Measurements from ENCODE around the gene GSTCD. TPM values are rescaled to one million over a fixed set of nuclear protein-coding genes. Genes with fewer than 3 reads are reported as not detected.
"Not testable (repeated sequence)": the region's sequence is repeated elsewhere in the genome, so short reads cannot be mapped to it uniquely, and the experiment has no call there.

GSTCD gene
- total and polyA plus RNA-seq, 4 donors: 1.2 to 8.7 (median 4.3) TPM

DNA sequence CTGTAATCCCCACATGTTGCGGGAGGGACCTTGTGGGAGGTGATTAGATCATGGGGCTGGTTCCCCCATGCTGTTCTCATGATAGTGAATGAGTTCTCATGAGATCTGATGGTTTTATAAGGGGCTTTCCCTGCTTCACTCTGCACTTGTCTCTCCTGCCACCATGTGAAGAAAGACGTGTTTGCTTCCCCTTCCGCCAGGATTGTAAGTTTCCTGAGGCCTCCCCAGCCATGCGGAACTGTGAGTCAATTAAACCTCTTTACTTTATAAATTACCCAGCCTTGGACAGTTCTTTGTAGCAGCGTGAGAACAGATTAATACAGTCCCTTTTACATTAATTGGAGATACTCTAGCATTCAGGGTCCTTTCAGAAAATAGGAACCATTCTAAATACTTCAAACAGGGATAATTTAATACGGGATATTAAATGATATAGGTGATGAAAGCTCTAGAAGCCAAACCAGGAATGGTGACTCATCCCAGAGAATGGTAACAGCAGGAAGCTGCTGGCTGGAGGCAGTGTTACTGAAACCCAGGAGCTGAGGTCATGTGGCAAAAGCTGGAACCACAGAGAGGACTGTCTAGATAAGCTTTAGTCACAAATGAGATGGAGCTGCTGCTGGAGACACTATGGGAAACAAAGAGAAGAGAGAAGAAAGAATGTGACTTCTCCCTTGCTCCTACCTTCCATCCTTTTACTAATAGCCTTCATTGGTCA is 57.3 kb downstream of the GSTCD start:
- Histone ChIP-seq H3K9me3 (ENCODE audit: control insufficient read depth in 4 of 4, low read length in 3 of 4) (no peaks in the 10 kb centered on the region), H3K36me3 (ENCODE audit: control insufficient read depth in 4 of 4, insufficient read depth in 3 of 4, low read depth in 1 of 4, low read length in 3 of 4) (no peaks in the 10 kb centered on the region), H3K27me3 (ENCODE audit: control insufficient read depth in 4 of 4, insufficient read depth in 4 of 4, low read length in 3 of 4) (no peaks in the 10 kb centered on the region), H3K9ac (ENCODE audit: low read depth in 1 of 2, low read length in 2 of 2) (no peak overlapping the region), H3K27ac (ENCODE audit: low read depth in 1 of 2, low read length in 2 of 2) (no peak overlapping the region), H3K4me1 (ENCODE audit: control insufficient read depth in 4 of 4, insufficient read depth in 4 of 4, low read length in 3 of 4) (no peaks in the 10 kb centered on the region), H3K4me3 (ENCODE audit: low read depth in 1 of 3, low read length in 3 of 3) (no peak overlapping the region)
- no peak for DNase-seq (ENCODE audit: low spot score)
- no peak for TF ChIP-seq EGR1 (IDR thresholded peaks at IDR 0.05; ENCODE audit: low read depth in 2 of 2)
- no peak for TF ChIP-seq TAF1 (conservative IDR thresholded peaks at IDR 0.05)
- TF ChIP-seq YY1 (IDR thresholded peaks at IDR 0.05): no peak
- no peak for TF ChIP-seq SP1 (IDR thresholded peaks at IDR 0.05)
- no peak for TF ChIP-seq JUND (IDR thresholded peaks at IDR 0.05)
- TF ChIP-seq FOXA1 (IDR thresholded peaks at IDR 0.05): no peak
- TF ChIP-seq, protein P1, sequence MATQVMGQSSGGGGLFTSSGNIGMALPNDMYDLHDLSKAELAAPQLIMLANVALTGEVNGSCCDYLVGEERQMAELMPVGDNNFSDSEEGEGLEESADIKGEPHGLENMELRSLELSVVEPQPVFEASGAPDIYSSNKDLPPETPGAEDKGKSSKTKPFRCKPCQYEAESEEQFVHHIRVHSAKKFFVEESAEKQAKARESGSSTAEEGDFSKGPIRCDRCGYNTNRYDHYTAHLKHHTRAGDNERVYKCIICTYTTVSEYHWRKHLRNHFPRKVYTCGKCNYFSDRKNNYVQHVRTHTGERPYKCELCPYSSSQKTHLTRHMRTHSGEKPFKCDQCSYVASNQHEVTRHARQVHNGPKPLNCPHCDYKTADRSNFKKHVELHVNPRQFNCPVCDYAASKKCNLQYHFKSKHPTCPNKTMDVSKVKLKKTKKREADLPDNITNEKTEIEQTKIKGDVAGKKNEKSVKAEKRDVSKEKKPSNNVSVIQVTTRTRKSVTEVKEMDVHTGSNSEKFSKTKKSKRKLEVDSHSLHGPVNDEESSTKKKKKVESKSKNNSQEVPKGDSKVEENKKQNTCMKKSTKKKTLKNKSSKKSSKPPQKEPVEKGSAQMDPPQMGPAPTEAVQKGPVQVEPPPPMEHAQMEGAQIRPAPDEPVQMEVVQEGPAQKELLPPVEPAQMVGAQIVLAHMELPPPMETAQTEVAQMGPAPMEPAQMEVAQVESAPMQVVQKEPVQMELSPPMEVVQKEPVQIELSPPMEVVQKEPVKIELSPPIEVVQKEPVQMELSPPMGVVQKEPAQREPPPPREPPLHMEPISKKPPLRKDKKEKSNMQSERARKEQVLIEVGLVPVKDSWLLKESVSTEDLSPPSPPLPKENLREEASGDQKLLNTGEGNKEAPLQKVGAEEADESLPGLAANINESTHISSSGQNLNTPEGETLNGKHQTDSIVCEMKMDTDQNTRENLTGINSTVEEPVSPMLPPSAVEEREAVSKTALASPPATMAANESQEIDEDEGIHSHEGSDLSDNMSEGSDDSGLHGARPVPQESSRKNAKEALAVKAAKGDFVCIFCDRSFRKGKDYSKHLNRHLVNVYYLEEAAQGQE (IDR thresholded peaks at IDR 0.05): no peak
- TF ChIP-seq, protein P2, sequence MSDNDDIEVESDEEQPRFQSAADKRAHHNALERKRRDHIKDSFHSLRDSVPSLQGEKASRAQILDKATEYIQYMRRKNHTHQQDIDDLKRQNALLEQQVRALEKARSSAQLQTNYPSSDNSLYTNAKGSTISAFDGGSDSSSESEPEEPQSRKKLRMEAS (IDR thresholded peaks at IDR 0.05): no peak
- TF ChIP-seq, protein P3, sequence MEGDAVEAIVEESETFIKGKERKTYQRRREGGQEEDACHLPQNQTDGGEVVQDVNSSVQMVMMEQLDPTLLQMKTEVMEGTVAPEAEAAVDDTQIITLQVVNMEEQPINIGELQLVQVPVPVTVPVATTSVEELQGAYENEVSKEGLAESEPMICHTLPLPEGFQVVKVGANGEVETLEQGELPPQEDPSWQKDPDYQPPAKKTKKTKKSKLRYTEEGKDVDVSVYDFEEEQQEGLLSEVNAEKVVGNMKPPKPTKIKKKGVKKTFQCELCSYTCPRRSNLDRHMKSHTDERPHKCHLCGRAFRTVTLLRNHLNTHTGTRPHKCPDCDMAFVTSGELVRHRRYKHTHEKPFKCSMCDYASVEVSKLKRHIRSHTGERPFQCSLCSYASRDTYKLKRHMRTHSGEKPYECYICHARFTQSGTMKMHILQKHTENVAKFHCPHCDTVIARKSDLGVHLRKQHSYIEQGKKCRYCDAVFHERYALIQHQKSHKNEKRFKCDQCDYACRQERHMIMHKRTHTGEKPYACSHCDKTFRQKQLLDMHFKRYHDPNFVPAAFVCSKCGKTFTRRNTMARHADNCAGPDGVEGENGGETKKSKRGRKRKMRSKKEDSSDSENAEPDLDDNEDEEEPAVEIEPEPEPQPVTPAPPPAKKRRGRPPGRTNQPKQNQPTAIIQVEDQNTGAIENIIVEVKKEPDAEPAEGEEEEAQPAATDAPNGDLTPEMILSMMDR (IDR thresholded peaks at IDR 0.05; ENCODE audit: low read depth, low read length, missing input control): no peak
- TF ChIP-seq HNF4A (conservative IDR thresholded peaks at IDR 0.05): no peak
- WGBS: 94% methylated on average over 6 of the region's 6 CpGs

DNA sequence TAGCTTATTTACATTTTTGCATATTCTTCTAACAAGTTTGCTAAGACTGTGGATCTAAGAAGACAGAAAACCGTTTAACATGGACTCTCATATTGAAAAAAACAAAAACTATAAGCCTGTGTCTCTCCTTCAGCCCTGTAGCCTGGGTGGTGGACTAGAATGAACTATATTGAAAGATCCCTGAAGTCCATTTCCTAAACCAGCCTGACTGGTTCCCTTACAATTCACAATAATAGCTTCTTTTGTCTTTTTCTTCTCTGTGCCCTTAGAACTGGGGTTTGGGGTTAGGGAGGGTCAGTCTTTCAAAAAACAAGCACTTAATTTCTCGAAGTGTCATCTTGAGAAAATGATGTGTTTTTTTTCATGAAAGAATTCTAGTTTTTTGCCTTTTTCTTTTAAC is 59.0 kb downstream of the GSTCD start:
- no peak overlapping the region for H3K27ac ChIP-seq (ENCODE audit: low read depth in 1 of 2, low read length in 2 of 2)
- no peak overlapping the region for H3K9ac ChIP-seq (ENCODE audit: low read depth in 1 of 2, low read length in 2 of 2)
- H3K9me3 ChIP-seq (ENCODE audit: control insufficient read depth in 4 of 4, low read length in 3 of 4): no peaks in the 10 kb centered on the region
- no peaks in the 10 kb centered on the region for H3K27me3 ChIP-seq (ENCODE audit: control insufficient read depth in 4 of 4, insufficient read depth in 4 of 4, low read length in 3 of 4)
- no peak for DNase-seq (ENCODE audit: low spot score)
- TF ChIP-seq, protein P4, sequence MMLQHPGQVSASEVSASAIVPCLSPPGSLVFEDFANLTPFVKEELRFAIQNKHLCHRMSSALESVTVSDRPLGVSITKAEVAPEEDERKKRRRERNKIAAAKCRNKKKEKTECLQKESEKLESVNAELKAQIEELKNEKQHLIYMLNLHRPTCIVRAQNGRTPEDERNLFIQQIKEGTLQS (IDR thresholded peaks at IDR 0.05): no peak
- TF ChIP-seq, protein P2 (IDR thresholded peaks at IDR 0.05): no peak
- TF ChIP-seq, protein P1 (IDR thresholded peaks at IDR 0.05): no peak
- TF ChIP-seq, protein P3 (IDR thresholded peaks at IDR 0.05; ENCODE audit: low read depth, low read length, missing input control): no peak
- no peak for TF ChIP-seq YY1 (IDR thresholded peaks at IDR 0.05)
- no peak for TF ChIP-seq TAF1 (conservative IDR thresholded peaks at IDR 0.05)
- TF ChIP-seq GABPA (IDR thresholded peaks at IDR 0.05 in 1 of 2, conservative IDR thresholded peaks at IDR 0.05 in 1 of 2): no peak
- TF ChIP-seq SP1 (IDR thresholded peaks at IDR 0.05): no peak
- no peak overlapping the region for H3K4me3 ChIP-seq (ENCODE audit: low read depth in 1 of 3, low read length in 3 of 3)
- no peaks in the 10 kb centered on the region for H3K4me1 ChIP-seq (ENCODE audit: control insufficient read depth in 4 of 4, insufficient read depth in 4 of 4, low read length in 3 of 4)
- no peaks in the 10 kb centered on the region for H3K36me3 ChIP-seq (ENCODE audit: control insufficient read depth in 4 of 4, insufficient read depth in 3 of 4, low read depth in 1 of 4, low read length in 3 of 4)
- 84% methylated on average over 2 of the region's 2 CpGs for WGBS

DNA sequence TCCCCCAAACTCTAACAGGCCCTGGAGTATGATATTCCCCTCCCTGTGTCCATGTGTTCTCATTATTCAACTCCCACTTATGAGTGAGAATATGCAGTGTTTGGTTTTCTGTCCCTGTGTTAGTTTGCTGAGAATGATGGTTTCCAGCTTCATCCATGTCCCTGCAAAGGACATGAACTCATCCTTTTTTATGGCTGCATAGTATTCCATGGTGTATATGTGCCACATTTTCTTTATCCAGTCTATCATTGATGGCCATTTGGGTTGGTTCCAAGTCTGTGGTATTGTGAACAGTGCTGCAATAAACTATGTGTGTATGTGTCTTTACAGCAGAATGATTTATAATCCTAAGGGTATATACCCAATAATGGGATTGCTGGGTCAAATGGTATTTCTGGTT is 61.9 kb downstream of the GSTCD start:
- H3K36me3 ChIP-seq (ENCODE audit: control insufficient read depth in 4 of 4, insufficient read depth in 3 of 4, low read depth in 1 of 4, low read length in 3 of 4); H3K4me1 ChIP-seq (ENCODE audit: control insufficient read depth in 4 of 4, insufficient read depth in 4 of 4, low read length in 3 of 4); H3K27me3 ChIP-seq (ENCODE audit: control insufficient read depth in 4 of 4, insufficient read depth in 4 of 4, low read length in 3 of 4); H3K4me3 ChIP-seq (ENCODE audit: low read depth in 1 of 3, low read length in 3 of 3); DNase-seq (ENCODE audit: low spot score); H3K9me3 ChIP-seq (ENCODE audit: control insufficient read depth in 4 of 4, low read length in 3 of 4); H3K27ac ChIP-seq (ENCODE audit: low read depth in 1 of 2, low read length in 2 of 2); H3K9ac ChIP-seq (ENCODE audit: low read depth in 1 of 2, low read length in 2 of 2): not testable (repeated sequence)
